GM18867 (cell line): Measurements from ENCODE around the gene ZCCHC3.

ENCODE experiments used
- ATAC-seq: cut with Tn5 transposase; IDR thresholded peaks from one replicate; pipeline ENCODE4 v1.9.1; 2021; ENCODE audit warnings: mild to moderate bottlenecking, moderate library complexity; ENCODE audit not compliant: unreplicated experiment

The ZCCHC3 gene

DNA sequence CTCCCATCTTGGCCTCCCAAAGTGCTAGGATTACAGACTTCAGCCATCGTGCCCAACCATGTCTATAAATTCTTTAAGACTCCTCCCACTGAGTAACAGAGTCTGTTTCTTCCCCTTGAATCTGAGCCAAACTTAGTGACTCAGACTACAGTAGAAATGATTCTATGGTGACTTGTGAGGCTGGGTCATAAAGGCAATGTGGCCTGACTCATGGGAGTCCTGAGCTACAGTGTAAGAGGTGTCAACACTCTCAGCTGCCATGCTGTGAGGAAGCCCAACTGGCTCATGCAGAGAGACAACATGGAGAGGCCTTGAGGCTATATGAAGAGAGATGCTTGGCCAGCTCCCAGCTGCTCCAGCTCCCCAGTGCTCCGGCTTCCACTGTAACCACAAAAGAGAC is 44.3 kb downstream of the ZCCHC3 start:
- ATAC-seq: no peak

- ATAC-seq: no peak
Measured at GRCh38 chr20:343107-343506, 45.7 kb downstream of the ZCCHC3 start.

DNA sequence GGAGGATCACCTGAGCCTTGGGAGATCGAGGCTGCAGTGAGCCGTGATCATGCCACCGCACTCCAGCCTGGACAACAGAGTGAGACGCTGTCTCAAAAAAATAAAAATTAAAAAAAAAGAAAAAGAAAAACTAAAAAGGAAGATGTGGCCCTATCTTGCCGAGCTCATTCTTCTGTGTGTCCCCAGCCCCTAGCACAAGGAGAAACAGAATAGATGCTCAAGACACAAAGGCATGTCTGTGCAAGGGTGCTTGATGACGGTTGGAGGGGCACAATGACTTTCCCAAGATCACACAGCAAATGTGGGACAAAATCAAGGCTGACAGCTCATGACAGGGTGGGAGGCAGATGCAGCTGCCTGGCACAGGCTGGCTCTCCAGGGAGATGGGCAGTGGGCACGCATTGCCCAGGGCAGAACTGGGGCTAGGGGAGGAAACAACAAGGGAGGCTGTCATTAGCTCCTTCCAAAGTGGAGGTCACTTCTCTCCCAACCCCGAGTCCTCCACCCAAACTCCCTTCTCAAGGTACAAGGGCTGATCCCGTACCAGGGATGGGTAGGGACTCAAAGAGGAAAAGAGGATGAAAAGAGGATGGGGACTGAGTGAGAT is 48.8 kb downstream of the ZCCHC3 start:
- no peak for ATAC-seq

DNA sequence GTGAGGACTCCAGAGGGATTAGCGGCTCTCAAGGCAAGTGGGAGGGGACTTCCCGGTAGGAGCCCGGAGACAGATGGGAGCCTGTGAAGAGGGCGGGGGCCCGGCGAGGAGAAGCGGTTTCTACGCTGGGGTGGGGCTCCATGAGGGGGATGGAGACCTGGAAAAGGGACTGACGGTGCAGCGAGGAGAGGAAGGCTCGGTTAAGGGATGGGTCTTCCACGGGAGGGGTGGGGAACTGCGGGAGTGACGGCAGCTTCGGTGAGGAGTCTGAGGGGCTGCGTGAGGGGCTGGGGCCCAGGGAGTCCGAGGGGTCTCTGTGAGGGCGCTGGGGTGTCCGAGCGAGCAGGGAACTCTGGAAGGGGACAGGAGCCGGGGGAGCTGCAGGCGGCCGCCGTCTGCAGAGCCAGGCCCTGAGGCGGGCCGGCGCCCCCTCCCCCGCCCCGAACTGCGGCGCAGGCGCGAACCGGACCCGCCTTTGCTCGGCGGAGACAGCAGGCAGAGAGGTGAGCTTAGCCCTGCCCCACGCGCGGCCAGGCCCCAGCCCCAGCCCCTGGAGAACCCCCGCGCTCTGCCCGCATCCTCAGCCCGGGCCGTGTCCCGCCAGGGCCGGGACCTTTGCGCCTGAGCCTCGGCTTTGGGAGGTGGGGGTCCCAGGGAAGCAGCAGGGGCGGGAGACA is 49.4 kb downstream of the ZCCHC3 start, which contains the start of gene NRSN2:
Gene NRSN2, plus strand, starts transcription at position 472 of the 677 bp plus-strand sequence. CDS start 2,533 bp downstream, outside the sequence.
- ATAC-seq: no peak

DNA sequence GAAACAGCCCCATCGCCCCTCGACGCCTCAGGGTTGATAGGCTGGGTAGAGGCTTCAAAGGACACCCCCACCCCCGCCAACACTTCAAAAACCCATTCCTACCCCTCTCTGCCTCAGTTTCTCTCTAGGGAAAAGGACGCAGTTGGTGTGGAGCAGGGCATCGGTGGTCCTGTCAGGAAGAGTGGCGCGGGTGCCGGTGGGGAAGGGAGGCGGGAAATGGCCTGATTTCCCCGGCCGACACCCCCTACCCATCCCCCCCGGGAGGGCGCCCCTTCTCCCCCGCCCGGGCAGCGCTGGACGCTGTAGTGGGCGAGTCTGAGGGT is 49.9 kb downstream of the ZCCHC3 start:
- peak; percentile 12 for ATAC-seq

GRCh38 chr20:347640-348484 is 50.5 kb downstream of the ZCCHC3 start:
- ATAC-seq: peak; percentile 81

DNA sequence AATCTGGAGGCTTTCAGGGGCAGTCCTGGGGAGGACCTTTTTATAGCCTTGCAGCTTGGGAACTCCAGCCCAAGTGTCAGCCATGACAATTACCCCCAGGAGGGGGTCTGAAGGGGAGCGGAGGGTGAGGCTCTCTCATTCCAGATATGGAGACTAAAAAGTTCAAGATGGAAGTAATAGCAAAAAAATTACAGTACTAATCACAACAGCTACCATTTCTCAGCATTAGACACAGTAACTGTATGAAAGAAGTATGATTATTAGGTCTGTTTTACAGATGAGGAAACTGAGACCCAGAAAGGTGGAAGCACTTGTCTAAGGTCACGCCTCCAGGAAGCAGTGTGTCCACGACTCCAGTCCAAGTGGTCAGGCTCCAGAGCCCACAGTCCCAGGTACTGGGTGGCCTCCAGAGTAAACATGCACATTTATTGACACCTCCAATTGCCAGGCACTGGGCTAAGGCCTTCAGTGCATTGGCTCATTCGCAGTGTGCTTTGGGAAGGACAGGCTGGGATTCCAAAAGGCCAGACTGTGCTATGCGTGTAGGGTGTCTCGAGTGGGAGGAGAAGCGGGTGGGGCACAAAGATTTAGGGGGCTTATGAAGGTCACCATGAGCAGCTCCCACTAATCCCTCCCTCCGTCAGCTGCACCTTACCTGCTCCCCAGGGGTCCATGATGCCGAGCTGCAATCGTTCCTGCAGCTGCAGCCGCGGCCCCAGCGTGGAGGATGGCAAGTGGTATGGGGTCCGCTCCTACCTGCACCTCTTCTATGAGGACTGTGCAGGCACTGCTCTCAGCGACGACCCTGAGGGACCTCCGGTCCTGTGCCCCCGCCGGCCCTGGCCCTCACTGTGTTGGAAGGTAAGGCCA is 51.8 kb downstream of the ZCCHC3 start:
- ATAC-seq: no peak
